A673 (cell line): ENCODE results near the gene AUNIP. TPM values are rescaled to one million over a fixed set of nuclear protein-coding genes. Genes with fewer than 3 reads are reported as not detected.

Experiments
- BruUV-seq: library from RNA; stranded (reverse); fragments of 400-500 nt; replicated peaks from 2 replicates; lab custom pipeline; 2021; lab: Mats Ljungman, UMichigan
- CTCF ChIA-PET: fragments of 300-600 bp; sonication (Branson Sonifier 250); formaldehyde crosslinking; loops from one replicate; lab custom pipeline; 2022; ENCODE audit warnings: antibody characterized with exemption; lab: Charles Lee
- POLR2A ChIA-PET: fragments of 300-600 bp; sonication (Branson Sonifier 250); formaldehyde crosslinking; loops from one replicate; lab custom pipeline; 2022; ENCODE audit warnings: antibody characterized with exemption; ENCODE audit not compliant: low non-redundant PET; lab: Charles Lee
- DNase-seq: peaks from one replicate; pipeline ENCODE4 v3.0.0-alpha.2; 2015; ENCODE audit warnings: low spot score
- H3K27ac ChIP-seq: fragments of 200-600 bp; sonication (generic); 2 replicates; pipeline ENCODE4 v1.5.1; 2016; ENCODE audit warnings: mixed run types, low read depth, mild to moderate bottlenecking, mixed read lengths, antibody characterized with exemption, low read length; ENCODE audit not compliant: poor library complexity, severe bottlenecking
- H3K27me3 ChIP-seq: fragments of 200-600 bp; sonication (generic); replicated peaks from 2 replicates; pipeline ENCODE4 v1.6.1; 2017; ENCODE audit warnings: mixed run types, low read depth, mild to moderate bottlenecking, mixed read lengths, antibody characterized with exemption, low read length; ENCODE audit not compliant: insufficient read depth, poor library complexity
- H3K36me3 ChIP-seq: fragments of 200-600 bp; sonication (generic); 2 replicates; pipeline ENCODE4 v1.6.1; 2016; ENCODE audit warnings: mixed run types, mild to moderate bottlenecking, mixed read lengths, antibody characterized with exemption, low read length; ENCODE audit not compliant: insufficient read depth, poor library complexity, severe bottlenecking
- H3K4me1 ChIP-seq: fragments of 200-600 bp; sonication (generic); 2 replicates; pipeline ENCODE4 v1.6.1; 2017; ENCODE audit warnings: mixed run types, mild to moderate bottlenecking, mixed read lengths, antibody characterized with exemption, low read length; ENCODE audit not compliant: insufficient read depth, poor library complexity, severe bottlenecking
- H3K4me3 ChIP-seq: fragments of 200-600 bp; sonication (generic); 2 replicates; pipeline ENCODE4 v1.5.1; 2016; ENCODE audit warnings: low read depth, mixed run types, mild to moderate bottlenecking, mixed read lengths, low read length; ENCODE audit not compliant: poor library complexity, severe bottlenecking
- H3K9me3 ChIP-seq: fragments of 200-600 bp; sonication (generic); 2 replicates; pipeline ENCODE4 v1.6.1; 2016; ENCODE audit warnings: mixed run types, low read depth, mild to moderate bottlenecking, mixed read lengths, antibody characterized with exemption, low read length; ENCODE audit not compliant: poor library complexity, severe bottlenecking
- EZH2 ChIP-seq: fragments of 200-600 bp; sonication (generic); IDR thresholded peaks from 2 replicates; pipeline ENCODE4 v1.6.1; 2017; ENCODE audit warnings: borderline replicate concordance, low read depth, mild to moderate bottlenecking, mixed read lengths, antibody characterized with exemption, low read length; ENCODE audit not compliant: poor library complexity, severe bottlenecking
- intact Hi-C: fragments of 100-400 bp; cut with micrococcal nuclease; formaldehyde crosslinking; loops from one replicate; pipeline ENCODE4 v1.10.0; 2022; ENCODE audit not compliant: unreplicated experiment
- total RNA-seq: library from RNA; stranded (reverse); gene quantifications from 2 replicates; pipeline ENCODE4 v1.2.3, GENCODE V29; 2021
- TF ChIP-seq, protein P1 (sequence below): fragments of 300-800, 200-600 bp; sonication (generic); conservative IDR thresholded peaks from 2 replicates; pipeline ENCODE4 v1.5.1; 2017; ENCODE audit warnings: low read depth, mild to moderate bottlenecking, antibody characterized with exemption, low read length, moderate library complexity, mixed read lengths

Gene AUNIP
- total RNA-seq, 1 experiment from 2014 or later = 18.9 TPM

- Histone ChIP-seq H3K36me3 (peaks cover 72% of the 10 kb centered on the region), H3K4me1 (peaks cover 7% of the 10 kb centered on the region), H3K27ac (no peak overlapping the region), H3K27me3 (no peaks in the 10 kb centered on the region), H3K9me3 (no peaks in the 10 kb centered on the region), H3K4me3 (no peak overlapping the region)
- DNase-seq = no peak
- intact Hi-C loops = no loop called here
- ChIA-PET CTCF (no interaction called here), POLR2A (interaction anchor here (0.6 kb wide), 1 partner anchor 13 kb away, joined by 3 read pairs; no protein-coding TSS in a partner anchor)
- BruUV-seq = no TSS peak
- TF ChIP-seq, protein P1, sequence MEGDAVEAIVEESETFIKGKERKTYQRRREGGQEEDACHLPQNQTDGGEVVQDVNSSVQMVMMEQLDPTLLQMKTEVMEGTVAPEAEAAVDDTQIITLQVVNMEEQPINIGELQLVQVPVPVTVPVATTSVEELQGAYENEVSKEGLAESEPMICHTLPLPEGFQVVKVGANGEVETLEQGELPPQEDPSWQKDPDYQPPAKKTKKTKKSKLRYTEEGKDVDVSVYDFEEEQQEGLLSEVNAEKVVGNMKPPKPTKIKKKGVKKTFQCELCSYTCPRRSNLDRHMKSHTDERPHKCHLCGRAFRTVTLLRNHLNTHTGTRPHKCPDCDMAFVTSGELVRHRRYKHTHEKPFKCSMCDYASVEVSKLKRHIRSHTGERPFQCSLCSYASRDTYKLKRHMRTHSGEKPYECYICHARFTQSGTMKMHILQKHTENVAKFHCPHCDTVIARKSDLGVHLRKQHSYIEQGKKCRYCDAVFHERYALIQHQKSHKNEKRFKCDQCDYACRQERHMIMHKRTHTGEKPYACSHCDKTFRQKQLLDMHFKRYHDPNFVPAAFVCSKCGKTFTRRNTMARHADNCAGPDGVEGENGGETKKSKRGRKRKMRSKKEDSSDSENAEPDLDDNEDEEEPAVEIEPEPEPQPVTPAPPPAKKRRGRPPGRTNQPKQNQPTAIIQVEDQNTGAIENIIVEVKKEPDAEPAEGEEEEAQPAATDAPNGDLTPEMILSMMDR = no peak
- no peak for TF ChIP-seq EZH2
These were observed 30.2 kb downstream of the AUNIP start for GRCh38 chr1:25829046-25829445.

GRCh38 chr1:25828491-25828890 lies 30.8 kb downstream of the AUNIP start:
- CTCF ChIA-PET = no interaction called here
- H3K4me3 ChIP-seq = no peak overlapping the region

GRCh38 chr1:25826571-25826970 lies 32.7 kb downstream of the AUNIP start:
- H3K36me3 ChIP-seq = peaks cover 47% of the 10 kb centered on the region
- H3K27ac ChIP-seq = no peak overlapping the region
- POLR2A ChIA-PET = no interaction called here
- no peak for DNase-seq
- no peaks in the 10 kb centered on the region for H3K27me3 ChIP-seq
- CTCF ChIA-PET = no interaction called here
- intact Hi-C loops = no loop called here
- H3K9me3 ChIP-seq = no peaks in the 10 kb centered on the region
- no peak overlapping the region for H3K4me3 ChIP-seq
- no TSS peak for BruUV-seq
- no peaks in the 10 kb centered on the region for H3K4me1 ChIP-seq
- no peak for TF ChIP-seq EZH2
- TF ChIP-seq, protein P1 = no peak

More at GRCh38 chr1:25828491-25828890, 30.8 kb downstream of the AUNIP start:
- no peak for TF ChIP-seq EZH2
- TF ChIP-seq, protein P1 = no peak
- Histone ChIP-seq H3K4me1 (peaks cover 7% of the 10 kb centered on the region), H3K9me3 (no peaks in the 10 kb centered on the region), H3K27me3 (no peaks in the 10 kb centered on the region), H3K36me3 (peaks cover 67% of the 10 kb centered on the region), H3K27ac (no peak overlapping the region)
- intact Hi-C loops = no loop called here
- DNase-seq = no peak
- BruUV-seq = no TSS peak
- POLR2A ChIA-PET = no interaction called here
